ENCODE measurements around the gene ATP2C1.

DNA sequence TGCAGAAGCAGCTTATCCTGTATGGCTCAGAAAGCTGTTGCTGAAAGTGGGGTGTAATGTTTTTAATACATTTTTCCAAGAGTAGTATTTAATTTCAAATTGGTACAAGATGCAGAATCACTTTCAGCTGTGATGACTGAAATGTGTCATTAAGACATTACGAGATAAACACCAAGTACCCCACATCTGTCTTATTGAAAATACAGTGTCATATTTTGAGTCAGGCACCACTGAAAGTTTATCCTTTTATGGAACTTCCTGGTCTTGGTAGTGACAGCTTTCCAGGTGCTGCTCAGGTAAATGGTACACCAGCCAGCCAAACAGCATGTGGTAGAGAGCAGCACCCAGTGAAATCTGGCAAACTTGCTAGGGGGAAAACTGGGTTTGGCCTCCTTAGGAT lies 115.8 kb downstream of the ATP2C1 start:
- TF ChIP-seq CTCF (IDR thresholded peaks at IDR 0.05): no peak
- no peak for TF ChIP-seq POLR2A (IDR thresholded peaks at IDR 0.05)
